Measurements from ENCODE around the gene ALKBH6. TPM values are rescaled to one million over a fixed set of nuclear protein-coding genes. Genes with fewer than 3 reads are reported as not detected.
"Not testable (repeated sequence)": the region's sequence is repeated elsewhere in the genome, so short reads cannot be mapped to it uniquely, and the experiment has no call there.

ALKBH6 gene
- total RNA-seq, 2 donors from 2014 or later, result 39.1 to 69.6 TPM

DNA sequence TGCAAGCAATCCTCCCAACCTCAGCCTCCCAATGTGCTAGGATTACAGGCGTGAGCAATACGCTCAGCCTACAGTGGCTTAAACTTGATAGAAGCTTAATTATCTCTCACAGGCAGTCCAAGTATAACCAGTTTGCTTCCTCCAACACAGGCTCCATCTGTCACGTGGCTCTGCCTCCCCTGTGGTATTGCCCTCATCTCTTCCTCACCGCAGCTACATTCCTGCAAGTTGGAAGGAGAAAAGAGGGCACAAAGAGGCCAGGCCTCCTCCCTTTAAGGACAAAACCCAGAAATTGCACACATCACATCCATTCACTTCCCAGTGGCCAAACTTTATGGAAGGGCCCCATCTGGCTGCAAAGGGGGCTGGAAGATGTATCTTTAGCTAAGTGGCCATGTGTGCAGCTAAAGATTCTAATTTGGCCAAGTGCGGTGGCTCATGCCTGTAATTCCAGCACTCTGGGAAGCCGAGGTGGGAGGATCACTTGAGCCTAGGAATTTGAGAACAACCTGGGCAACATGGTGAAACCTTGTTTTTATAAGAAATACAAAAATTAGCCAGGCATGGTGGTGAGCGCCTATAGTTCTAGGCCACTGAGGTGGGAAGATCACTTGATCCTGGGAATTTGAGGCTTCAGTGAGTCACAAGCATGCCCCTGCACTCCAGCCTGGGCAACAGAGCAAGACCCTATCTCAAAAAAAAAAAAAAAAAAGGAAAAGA lies 22.1 kb downstream of the ALKBH6 start:
- Mint-ChIP-seq H3K27me3 (no peaks in the 10 kb centered on the region), H3K36me3 (ENCODE audit: low read depth) (peaks cover 8% of the 10 kb centered on the region), H3K4me1 (peaks cover 9% of the 10 kb centered on the region), H3K4me3 (no peak overlapping the region), H3K9me3 (no peaks in the 10 kb centered on the region), H3K27ac (no peak overlapping the region)
- no peak for ATAC-seq (replicated peaks)

GRCh38 chr19:35990771-35991730 lies 23.0 kb downstream of the ALKBH6 start:
- H3K27me3 Mint-ChIP-seq, result peaks cover 4% of the 10 kb centered on the region
- no peak for ATAC-seq (replicated peaks)
- no peaks in the 10 kb centered on the region for H3K36me3 Mint-ChIP-seq (ENCODE audit: low read depth)

GRCh38 chr19:35990156-35990555 lies 23.9 kb downstream of the ALKBH6 start:
- no peaks in the 10 kb centered on the region for H3K4me1 Mint-ChIP-seq
- no peak overlapping the region for H3K4me3 Mint-ChIP-seq
- H3K9me3 Mint-ChIP-seq, result no peaks in the 10 kb centered on the region
- no peaks in the 10 kb centered on the region for H3K36me3 Mint-ChIP-seq (ENCODE audit: low read depth)
- H3K27me3 Mint-ChIP-seq, result peaks cover 12% of the 10 kb centered on the region
- H3K27ac Mint-ChIP-seq, result peak overlapping the region; percentile 73
- ATAC-seq (replicated peaks), result no peak

More at GRCh38 chr19:35990771-35991730, 23.0 kb downstream of the ALKBH6 start:
- Mint-ChIP-seq H3K4me1 (peaks cover under 1% of the 10 kb centered on the region), H3K4me3 (no peak overlapping the region), H3K27ac (peak overlapping the region; percentile 73), H3K9me3 (no peaks in the 10 kb centered on the region)

- H3K27me3 Mint-ChIP-seq, result peaks cover 23% of the 10 kb centered on the region
- H3K4me1 Mint-ChIP-seq, result no peaks in the 10 kb centered on the region
- no peak for ATAC-seq (replicated peaks)
- H3K9me3 Mint-ChIP-seq, result no peaks in the 10 kb centered on the region
- H3K36me3 Mint-ChIP-seq (ENCODE audit: low read depth), result no peaks in the 10 kb centered on the region
- no peak overlapping the region for H3K4me3 Mint-ChIP-seq
- H3K27ac Mint-ChIP-seq, result no peak overlapping the region
These were observed 25.2 kb downstream of the ALKBH6 start for GRCh38 chr19:35988824-35989223.

- no peaks in the 10 kb centered on the region for H3K9me3 Mint-ChIP-seq
- H3K36me3 Mint-ChIP-seq (ENCODE audit: low read depth), result no peaks in the 10 kb centered on the region
- H3K27ac Mint-ChIP-seq, result no peak overlapping the region
- H3K4me1 Mint-ChIP-seq, result no peaks in the 10 kb centered on the region
- no peak for ATAC-seq (replicated peaks)
- H3K4me3 Mint-ChIP-seq, result peak overlapping the region; percentile 77
- H3K27me3 Mint-ChIP-seq, result peaks cover 28% of the 10 kb centered on the region
These were observed 26.5 kb downstream of the ALKBH6 start for GRCh38 chr19:35987571-35987896.

GRCh38 chr19:35986664-35987570 lies 27.1 kb downstream of the ALKBH6 start:
- peak overlapping the region; percentile 16 for H3K27ac Mint-ChIP-seq
- peaks cover 29% of the 10 kb centered on the region for H3K27me3 Mint-ChIP-seq
- peak overlapping the region; percentile 77 for H3K4me3 Mint-ChIP-seq
- no peaks in the 10 kb centered on the region for H3K9me3 Mint-ChIP-seq
- ATAC-seq (replicated peaks), result peak; percentile 71
- H3K36me3 Mint-ChIP-seq (ENCODE audit: low read depth), result no peaks in the 10 kb centered on the region
- H3K4me1 Mint-ChIP-seq, result no peaks in the 10 kb centered on the region

DNA sequence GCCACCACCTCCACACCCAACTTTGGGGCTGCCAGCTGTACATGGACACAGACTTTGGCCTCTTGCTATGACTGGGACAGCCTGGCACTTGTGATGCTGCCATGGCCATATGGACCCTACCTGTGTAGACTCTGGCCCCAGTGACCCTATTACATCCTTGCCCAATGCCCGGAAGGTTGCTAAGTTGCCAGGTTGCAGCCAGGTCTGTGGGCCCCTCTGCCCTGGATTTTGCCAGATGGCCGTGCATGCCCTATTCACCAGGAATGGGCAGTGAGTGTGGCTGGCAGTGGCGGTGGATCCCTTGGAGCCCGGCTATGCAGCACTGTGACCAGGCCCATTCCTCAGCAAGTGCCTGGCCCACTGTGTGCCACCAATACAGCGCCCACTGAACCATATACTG lies 27.9 kb downstream of the ALKBH6 start:
- no peak overlapping the region for H3K27ac Mint-ChIP-seq

DNA sequence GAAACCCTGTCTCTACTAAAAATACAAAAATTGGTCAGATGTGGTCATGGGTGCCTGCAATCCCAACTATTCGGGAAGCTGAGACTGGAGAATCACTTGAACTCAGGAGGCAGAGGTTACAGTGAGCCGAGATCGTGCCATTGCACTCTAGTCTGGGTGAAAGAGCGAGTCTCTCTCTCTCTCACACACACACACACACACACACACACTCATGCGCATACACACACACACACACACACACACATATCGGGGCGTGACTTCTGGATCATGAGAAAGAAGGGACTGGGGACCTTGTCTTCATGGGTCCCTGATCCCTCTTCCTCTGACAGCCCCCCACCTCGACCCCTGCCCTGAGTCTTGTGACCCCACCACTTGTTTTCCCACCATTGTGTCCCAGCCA lies 30.8 kb downstream of the ALKBH6 start:
- no peaks in the 10 kb centered on the region for H3K4me1 Mint-ChIP-seq
- H3K27me3 Mint-ChIP-seq, result peaks cover 35% of the 10 kb centered on the region
- ATAC-seq (replicated peaks), result no peak
- H3K27ac Mint-ChIP-seq, result no peak overlapping the region
- H3K36me3 Mint-ChIP-seq (ENCODE audit: low read depth), result no peaks in the 10 kb centered on the region
- H3K9me3 Mint-ChIP-seq, result no peaks in the 10 kb centered on the region
- H3K4me3 Mint-ChIP-seq, result no peak overlapping the region

More for the DNA sequence above, 27.9 kb downstream of the ALKBH6 start:
- no peaks in the 10 kb centered on the region for H3K36me3 Mint-ChIP-seq (ENCODE audit: low read depth)
- peak overlapping the region; percentile 77 for H3K4me3 Mint-ChIP-seq
- ATAC-seq (replicated peaks), result no peak
- H3K4me1 Mint-ChIP-seq, result no peaks in the 10 kb centered on the region
- peaks cover 29% of the 10 kb centered on the region for H3K27me3 Mint-ChIP-seq
- no peaks in the 10 kb centered on the region for H3K9me3 Mint-ChIP-seq

DNA sequence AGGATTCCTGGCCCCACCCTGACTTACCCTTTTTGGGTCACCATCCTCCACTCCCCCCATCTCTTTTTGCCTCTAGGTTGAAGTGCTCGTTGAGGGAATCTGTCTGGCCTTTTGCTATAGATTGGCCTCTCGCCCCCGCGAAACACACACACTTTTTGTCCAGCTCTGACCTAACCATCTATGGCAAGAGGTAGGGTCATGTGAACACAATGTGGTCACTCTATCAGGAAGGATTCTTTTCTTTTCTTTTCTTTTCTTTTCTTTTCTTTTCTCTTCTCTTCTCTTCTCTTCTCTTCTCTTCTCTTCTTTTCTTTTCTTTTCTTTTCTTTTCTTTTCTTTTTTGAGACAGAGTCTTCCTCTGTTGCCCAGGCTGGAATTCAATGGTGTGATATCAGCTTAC lies 33.0 kb downstream of the ALKBH6 start:
- not testable (repeated sequence) for H3K27ac Mint-ChIP-seq; H3K4me3 Mint-ChIP-seq; H3K9me3 Mint-ChIP-seq; H3K36me3 Mint-ChIP-seq (ENCODE audit: low read depth); ATAC-seq (replicated peaks); H3K4me1 Mint-ChIP-seq
- peaks cover 31% of the 10 kb centered on the region for H3K27me3 Mint-ChIP-seq

GRCh38 chr19:35978832-35979365 lies 35.1 kb downstream of the ALKBH6 start:
- H3K9me3 Mint-ChIP-seq, result no peaks in the 10 kb centered on the region
- no peak overlapping the region for H3K4me3 Mint-ChIP-seq
- no peaks in the 10 kb centered on the region for H3K4me1 Mint-ChIP-seq
- H3K27me3 Mint-ChIP-seq, result peaks cover 12% of the 10 kb centered on the region
- ATAC-seq (replicated peaks), result no peak
- no peak overlapping the region for H3K27ac Mint-ChIP-seq
- H3K36me3 Mint-ChIP-seq (ENCODE audit: low read depth), result no peaks in the 10 kb centered on the region

GRCh38 chr19:35978271-35978670 lies 35.7 kb downstream of the ALKBH6 start:
- H3K4me3 Mint-ChIP-seq, result no peak overlapping the region
- H3K36me3 Mint-ChIP-seq (ENCODE audit: low read depth), result no peaks in the 10 kb centered on the region
- no peak for ATAC-seq (replicated peaks)
- no peaks in the 10 kb centered on the region for H3K4me1 Mint-ChIP-seq
- no peaks in the 10 kb centered on the region for H3K9me3 Mint-ChIP-seq
- H3K27me3 Mint-ChIP-seq, result peaks cover 11% of the 10 kb centered on the region
- no peak overlapping the region for H3K27ac Mint-ChIP-seq

DNA sequence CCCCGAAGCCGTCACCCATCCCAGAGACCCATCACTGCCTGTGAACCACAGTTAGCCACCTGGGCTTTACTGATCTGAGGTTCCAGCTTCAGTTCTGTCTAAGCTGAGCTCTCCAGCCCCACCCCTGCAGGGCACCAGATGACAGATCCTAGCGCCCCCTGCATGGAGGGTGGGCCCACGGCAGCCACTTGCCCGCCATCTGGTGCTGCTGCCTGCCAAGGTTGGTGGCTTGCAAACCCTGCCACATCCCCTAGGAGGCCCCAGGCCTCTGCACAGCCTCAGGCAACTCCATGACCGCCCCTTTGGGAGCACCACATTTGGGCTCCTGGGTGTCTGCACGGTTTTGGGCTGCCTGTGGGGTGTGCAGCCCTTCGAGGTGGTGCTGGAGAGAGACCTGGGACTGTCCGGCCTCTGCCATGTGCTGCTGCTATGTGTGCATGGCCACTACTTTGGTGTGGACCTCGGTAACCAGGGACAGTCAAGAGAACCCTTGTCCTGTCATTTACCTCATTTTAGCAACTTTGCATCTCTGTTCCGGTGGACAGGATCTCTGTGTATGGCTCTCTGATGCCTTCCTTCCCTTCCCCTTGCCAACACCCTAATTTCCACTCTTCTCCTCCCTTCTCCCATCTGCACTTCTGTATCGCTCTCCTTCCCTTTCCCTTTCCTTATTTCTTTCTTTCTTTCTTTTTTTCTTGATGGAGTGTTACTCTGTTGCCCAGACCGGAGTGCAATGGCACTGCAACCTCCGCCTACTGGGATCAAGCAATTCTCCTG lies 36.4 kb downstream of the ALKBH6 start:
- Mint-ChIP-seq H3K27me3 (peaks cover 8% of the 10 kb centered on the region), H3K27ac (no peak overlapping the region), H3K36me3 (ENCODE audit: low read depth) (no peaks in the 10 kb centered on the region), H3K4me1 (no peaks in the 10 kb centered on the region), H3K4me3 (no peak overlapping the region), H3K9me3 (no peaks in the 10 kb centered on the region)
- ATAC-seq (replicated peaks), result peak; percentile 38

DNA sequence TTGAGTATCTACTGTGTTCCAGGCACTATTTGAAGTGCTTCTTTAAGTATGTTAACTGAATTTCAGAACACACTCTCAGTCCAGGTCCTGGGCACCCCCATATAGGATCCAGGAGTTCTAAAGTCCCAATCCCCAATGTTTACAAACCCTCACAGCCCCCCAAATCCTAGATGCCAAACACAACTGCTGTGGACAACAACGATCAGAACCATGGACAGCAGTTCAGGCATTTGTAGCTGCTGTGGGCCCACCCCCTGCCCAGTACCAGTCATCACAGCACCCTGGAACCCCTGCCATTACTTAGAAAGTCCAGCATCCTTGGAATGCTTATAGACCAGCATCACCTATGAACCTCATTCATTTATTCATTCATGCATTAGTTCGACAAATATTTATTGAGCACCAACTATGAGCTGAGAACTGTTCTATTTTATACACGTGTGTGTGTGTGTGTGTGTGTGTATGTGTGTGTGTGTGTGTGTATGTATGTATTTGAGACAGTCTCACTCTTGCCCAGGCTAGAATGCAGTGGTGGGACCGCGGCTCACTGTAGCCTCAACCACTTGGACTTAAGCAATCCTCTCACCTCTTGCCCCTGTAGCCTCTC lies 38.3 kb downstream of the ALKBH6 start:
- Mint-ChIP-seq H3K27me3 (peaks cover 6% of the 10 kb centered on the region), H3K4me1 (no peaks in the 10 kb centered on the region), H3K4me3 (no peak overlapping the region), H3K36me3 (ENCODE audit: low read depth) (no peaks in the 10 kb centered on the region), H3K27ac (no peak overlapping the region), H3K9me3 (no peaks in the 10 kb centered on the region)
- no peak for ATAC-seq (replicated peaks)

Measured in activated T-helper 17 cell treated with anti-CD3 and anti-CD28 coated beads, Interleukin-2, amount 50 U/mL, for 72 hours (primary cell).